ENCODE data around the gene CD226.
"Not testable (repeated sequence)": the region's sequence is repeated elsewhere in the genome, so short reads cannot be mapped to it uniquely, and the experiment has no call there.

CD226 gene

GRCh38 chr18:69947361-69948133, at the start of gene CD226:
CD226 (minus strand) TSS chr18:69947873; CDS start chr18:69947406, 467 bp downstream.
- no peak for DNase-seq (ENCODE audit: low read depth in 2 of 2)

DNA sequence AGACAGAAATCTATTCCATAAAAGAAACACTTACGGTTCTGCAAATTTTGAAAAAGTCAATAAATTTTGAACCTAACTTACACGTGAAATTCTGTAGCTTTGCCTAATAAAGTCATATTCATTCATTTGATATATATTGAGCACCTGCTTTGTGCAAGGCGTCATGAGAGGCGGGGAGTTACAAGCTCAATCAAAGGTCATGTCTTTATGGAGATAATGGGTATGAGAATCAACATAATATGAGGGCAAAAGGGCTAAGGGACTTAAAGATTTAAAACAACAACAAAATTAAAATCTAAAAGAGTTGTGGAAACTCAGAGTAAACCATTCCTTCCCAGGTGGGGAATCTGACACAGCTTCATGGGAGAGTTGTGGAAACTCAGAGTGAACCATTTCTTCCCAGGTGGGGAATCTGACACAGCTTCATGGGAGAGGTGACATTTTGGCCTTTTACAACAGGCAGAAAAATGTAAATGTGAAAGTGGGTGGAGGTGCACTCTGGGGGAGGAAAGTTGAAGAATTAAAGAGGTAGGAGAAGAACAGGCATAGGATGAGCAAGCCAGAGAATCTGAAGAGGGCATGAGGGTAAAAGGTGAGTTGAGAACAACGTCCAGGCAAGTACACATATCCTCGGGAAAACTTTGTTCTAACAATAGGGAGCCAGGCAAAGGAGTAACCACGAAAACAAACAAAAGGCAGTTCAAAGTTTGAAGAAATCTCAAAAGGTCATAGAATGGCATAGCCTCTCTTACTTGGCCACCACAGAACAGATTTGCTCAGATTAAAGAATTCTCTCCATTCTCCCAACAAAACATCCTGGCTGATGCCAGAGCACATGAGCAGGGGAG, 49.5 kb upstream of the CD226 start:
- no peak for DNase-seq (ENCODE audit: low read depth in 2 of 2)

DNA sequence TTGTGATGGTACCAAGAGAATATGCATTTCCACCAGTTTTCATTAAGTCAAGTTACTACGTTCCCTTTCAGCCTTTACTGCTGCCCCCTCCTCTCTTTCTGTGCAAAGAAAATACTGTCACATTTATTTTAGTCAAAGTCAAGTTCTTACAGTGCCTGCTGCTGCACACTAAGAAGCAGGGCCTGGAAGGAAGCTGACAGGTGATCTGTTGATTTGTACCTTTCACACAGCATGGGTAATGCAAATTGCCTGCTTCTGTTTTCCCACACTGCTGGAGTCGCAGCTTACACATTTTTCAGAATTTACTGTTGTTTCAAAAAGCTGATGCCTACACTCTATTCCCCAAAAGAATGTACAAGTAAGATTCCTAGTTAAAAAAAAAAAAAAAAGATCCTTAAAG, 48.7 kb upstream of the CD226 start:
- no peak for DNase-seq (ENCODE audit: low read depth in 2 of 2)

GRCh38 chr18:69995774-69996173, 48.1 kb upstream of the CD226 start:
- DNase-seq (ENCODE audit: low read depth in 2 of 2): no peak

- DNase-seq (ENCODE audit: low read depth in 2 of 2): no peak
Measured at GRCh38 chr18:69992776-69993175, 45.1 kb upstream of the CD226 start.

DNA sequence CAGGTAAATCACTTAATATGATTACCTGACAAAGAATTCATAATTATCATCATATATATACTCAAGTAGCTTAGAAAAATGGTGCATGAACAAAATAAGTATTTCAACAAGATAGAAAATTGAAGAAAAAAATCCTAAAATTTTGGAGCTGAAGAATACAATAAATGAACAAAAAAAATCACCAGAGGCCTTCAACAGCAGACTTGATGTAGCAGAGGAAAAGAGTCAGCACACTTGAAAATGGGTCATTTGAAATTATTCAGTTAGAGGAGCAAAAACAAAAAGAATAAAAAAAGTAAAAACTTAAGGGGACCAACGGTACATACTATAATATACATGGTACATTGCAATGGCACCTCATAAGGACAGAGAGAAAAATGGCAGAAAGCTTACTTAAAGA, 40.2 kb upstream of the CD226 start:
- DNase-seq (ENCODE audit: low read depth in 2 of 2): no peak

DNA sequence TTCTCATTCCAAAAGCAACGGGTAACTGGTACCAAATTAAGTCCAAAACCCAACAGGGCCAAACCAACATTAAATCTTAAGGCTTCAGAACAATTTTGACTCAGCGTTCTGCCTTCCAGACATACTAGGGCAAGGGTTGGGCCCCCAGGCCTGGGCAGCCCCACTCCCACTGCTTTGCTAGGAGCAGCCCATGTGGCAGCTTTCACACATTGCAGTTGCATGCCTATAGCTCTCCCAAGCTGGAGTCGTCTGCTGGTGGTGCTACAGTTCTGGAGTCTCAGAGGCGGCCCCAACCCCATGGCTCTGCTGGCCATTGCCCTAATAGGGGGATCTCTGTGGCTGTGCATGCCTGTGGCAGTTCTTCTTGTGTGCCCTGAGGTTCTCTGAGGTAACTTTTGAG, 37.6 kb upstream of the CD226 start:
- DNase-seq (ENCODE audit: low read depth in 2 of 2): no peak

DNA sequence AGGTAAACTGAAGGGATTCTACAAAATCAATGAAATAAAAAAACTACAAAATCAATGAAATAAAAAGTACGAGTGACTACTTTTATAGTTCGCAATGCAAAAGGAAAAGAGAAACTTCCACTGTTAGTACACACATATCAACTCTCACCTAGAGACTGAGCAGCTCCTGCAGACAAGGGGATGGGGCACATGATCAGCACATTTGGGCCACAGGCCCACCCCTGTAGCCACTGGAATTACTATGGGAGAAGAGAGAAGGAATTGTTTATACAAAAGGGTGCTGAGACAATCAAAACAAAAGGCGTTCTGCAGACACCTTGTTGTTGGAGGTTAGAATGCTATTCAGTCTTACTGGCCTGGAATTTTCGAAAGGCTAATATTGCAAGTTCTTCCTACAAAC, 34.7 kb upstream of the CD226 start:
- no peak for DNase-seq (ENCODE audit: low read depth in 2 of 2)

DNA sequence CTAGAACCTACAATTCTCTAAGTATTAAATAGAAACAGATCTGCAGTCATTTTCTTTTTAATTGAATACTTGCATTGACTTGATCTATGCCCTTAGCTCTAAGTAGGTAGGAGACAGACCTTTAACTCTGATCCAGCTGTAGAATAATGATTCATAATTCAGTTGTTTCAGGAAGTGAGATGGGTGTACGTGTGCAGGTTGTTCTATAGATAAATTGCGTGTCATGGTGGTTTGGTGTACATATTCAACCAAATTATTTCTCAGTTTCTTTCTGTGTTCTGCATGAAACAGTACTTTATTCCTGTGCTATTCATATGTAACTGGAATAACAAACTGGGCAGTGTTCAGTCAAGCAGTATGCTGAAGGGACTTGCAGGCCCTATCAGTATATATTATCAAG, 34.3 kb upstream of the CD226 start:
- no peak for DNase-seq (ENCODE audit: low read depth in 2 of 2)

DNA sequence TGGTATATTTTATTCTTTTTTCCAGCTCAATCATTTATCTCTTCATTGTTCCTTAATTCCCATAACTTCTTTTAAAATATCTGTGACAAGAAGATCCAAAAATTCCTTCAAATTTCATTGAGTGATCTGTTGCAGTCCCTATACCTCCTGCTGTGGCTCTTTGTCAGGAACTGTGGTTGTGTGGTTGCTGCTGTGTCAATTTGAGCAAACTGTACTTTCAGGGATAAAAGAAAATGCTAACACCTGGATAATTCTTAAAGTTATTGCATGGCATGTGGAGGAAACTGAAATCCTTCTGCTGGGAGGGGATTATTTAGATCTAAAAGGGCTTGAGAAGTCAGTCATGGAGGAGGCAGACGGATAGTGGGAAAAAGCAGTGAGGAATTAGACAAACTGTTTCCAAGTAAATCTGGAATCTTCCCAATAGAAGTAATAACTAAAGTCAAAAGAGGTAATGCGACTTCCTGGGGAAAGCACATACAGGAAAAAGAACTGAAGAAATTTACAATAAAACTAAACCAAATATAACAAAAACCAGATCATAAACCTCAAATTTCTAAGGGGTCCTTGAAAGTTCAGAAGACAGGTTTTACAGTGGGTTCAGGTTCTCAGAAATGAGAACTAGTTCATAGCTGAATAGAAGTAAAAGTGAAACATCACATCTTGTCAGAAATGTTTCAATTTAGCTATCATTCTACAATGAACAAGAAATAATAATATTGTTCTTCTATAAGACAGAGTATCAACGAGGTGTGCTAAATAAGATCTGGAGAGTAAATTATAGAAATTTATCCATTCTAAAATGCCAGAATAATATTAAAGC, 33.5 kb upstream of the CD226 start:
- no peak for DNase-seq (ENCODE audit: low read depth in 2 of 2)

DNA sequence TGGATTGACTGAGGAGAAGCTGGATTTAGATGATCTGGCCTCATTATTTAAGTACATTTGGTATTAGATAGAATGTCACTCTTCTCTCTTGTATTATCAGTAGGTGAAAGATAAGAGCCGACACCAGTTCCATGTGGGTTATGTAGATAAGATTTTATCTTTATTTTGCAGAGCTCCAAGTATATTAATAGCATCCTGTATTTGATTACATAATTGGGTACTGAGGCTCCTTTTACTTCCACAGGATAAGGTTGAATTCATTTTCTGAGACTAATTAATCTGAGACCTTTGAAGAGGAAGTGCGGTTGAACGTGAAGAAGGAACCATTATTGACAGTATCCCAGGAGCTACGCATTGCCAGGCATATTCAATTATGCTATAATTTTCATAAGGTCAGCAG, 32.8 kb upstream of the CD226 start:
- DNase-seq (ENCODE audit: low read depth in 2 of 2): no peak

- DNase-seq (ENCODE audit: low read depth in 2 of 2): no peak
Measured at GRCh38 chr18:69978732-69979715, 31.4 kb upstream of the CD226 start.

DNA sequence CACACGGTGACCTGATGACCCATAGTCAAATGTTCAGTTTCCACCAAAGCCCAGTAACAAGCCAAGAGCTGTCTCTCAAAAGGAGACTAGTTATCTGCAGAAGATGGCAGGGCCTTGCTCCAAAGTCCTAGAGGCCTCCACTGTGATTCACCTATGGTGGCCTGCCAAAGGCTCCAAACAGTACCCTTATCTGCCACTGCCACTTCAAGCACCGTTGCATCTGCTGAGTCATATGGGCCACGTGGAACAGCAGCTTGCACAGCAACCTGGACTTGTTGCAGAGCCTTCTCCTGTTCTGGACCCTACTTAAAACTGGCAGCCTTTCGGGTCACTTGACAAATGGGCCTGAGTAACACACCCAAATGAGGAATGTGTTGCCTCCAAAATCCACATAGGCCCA, 27.6 kb upstream of the CD226 start:
- DNase-seq (ENCODE audit: low read depth in 2 of 2): not testable (repeated sequence)

- no peak for DNase-seq (ENCODE audit: low read depth in 2 of 2)
Measured at GRCh38 chr18:69974365-69974764, 26.7 kb upstream of the CD226 start.

DNA sequence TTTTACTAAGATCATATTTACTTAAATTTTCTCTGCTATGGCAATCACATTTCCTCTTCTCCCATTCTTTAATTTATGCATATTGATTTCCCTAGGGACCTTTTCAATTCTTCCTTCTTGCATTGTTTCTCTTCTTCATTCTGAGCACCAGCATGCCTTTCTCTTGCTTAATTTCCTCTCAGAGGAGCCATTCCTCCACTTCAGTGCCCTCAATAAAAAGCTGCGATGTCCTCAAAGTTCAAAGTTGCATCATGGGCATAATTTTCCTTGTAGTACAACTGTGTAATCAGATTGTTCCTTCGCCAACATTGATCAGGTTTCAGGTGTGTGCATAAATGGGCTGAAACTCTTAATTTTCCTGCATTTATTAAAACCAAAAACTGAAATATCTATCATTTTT, 21.8 kb upstream of the CD226 start:
- DNase-seq (ENCODE audit: low read depth in 2 of 2): no peak

- DNase-seq (ENCODE audit: low read depth in 2 of 2): no peak
Measured at GRCh38 chr18:69968039-69968438, 20.4 kb upstream of the CD226 start.

DNA sequence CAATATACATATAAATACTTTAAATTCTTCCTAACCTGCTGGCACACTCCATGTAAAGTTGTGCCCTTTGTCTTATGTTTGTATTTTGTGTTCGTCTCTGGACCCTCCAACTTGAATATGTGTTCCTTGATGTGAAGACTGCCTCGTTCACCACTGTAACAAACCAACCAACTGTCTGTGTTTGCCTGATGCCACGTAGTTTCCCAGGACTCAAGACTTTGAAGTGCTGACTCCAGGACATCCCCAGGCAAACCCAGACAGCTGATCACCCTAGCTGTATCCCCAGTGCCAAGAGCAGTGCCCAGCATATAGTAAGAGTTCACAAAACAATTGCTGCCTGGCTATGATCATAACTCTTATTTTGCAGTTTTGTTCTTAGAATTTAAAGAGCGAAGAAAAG, 15.5 kb upstream of the CD226 start:
- DNase-seq (ENCODE audit: low read depth in 2 of 2): no peak

DNA sequence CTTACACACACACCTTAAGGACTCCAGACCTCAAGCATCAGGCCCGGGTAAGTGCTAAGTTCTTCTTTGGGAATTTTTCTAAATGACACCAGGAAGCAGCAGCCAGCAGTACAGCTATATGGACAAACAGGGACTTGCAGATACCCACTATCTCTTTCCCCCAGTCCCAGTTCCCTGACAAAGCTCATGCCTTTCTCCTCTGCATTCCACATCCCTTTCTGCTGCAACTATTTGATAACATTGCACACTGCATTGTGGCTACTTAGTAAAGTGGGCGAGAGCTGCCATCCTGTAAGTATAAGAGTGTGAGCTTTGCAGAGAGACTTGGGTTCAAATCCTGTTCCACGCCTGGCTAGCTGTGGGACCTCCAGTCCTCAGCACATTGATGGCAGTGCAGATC, 14.0 kb upstream of the CD226 start:
- DNase-seq (ENCODE audit: low read depth in 2 of 2): no peak

GRCh38 chr18:69958422-69958821, 10.7 kb upstream of the CD226 start:
- no peak for DNase-seq (ENCODE audit: low read depth in 2 of 2)

DNA sequence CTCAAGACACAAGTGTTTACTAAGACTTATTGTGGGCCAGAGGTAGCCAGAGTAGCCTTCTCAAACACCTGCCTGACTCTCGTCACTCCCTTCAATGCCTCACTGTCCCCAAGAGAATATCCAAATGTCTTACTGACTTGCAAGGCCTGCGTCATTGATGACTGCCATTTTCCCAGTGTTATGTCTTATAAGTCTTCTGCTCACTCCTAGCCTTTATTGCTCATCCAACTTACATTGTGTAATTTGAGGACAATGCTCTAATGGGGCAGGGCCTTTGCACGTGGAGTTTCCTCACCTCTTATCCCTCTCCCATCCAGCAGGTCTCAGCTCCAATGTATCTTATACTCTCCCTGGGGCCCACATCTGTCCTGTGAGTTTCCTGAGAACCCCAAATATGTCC, 10.1 kb upstream of the CD226 start:
- no peak for DNase-seq (ENCODE audit: low read depth in 2 of 2)
